GM12872 (cell line): ENCODE results near the gene RBM38.

Experiments
- CTCF ChIP-seq: IDR thresholded peaks from 3 replicates; pipeline ENCODE4 v1.5.1; 2011; ENCODE audit warnings: low read depth, mild to moderate bottlenecking, low read length, moderate library complexity; ENCODE audit not compliant: insufficient read depth

Gene RBM38

GRCh38 chr20:57372581-57373350 is 18.4 kb upstream of the RBM38 start:
- TF ChIP-seq CTCF, result no peak

- no peak for TF ChIP-seq CTCF
These were observed 16.8 kb upstream of the RBM38 start for GRCh38 chr20:57374343-57374930.

- no peak for TF ChIP-seq CTCF
These were observed 16.1 kb upstream of the RBM38 start for GRCh38 chr20:57374931-57375651.

GRCh38 chr20:57375652-57376230 is 15.5 kb upstream of the RBM38 start:
- TF ChIP-seq CTCF, result no peak

DNA sequence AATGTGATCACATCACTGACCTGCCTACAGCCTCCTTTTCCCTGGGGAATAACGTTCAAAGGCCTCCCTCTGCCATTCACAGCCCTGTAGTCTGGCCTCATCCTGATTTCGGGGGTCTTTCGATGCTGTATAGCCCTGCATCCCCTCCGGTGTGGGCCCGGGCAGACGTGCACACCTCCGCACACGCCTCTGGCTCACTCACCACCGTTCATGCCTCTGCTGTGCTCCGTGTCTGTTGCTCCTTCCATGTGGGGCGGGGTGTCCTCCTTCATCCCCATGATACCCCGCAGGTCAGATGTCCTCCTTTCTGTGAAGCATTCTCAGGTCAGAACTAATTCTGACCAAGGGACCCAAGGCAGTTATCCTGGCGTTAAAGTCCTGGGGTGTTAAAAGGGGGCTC is 13.8 kb upstream of the RBM38 start:
- TF ChIP-seq CTCF, result no peak

DNA sequence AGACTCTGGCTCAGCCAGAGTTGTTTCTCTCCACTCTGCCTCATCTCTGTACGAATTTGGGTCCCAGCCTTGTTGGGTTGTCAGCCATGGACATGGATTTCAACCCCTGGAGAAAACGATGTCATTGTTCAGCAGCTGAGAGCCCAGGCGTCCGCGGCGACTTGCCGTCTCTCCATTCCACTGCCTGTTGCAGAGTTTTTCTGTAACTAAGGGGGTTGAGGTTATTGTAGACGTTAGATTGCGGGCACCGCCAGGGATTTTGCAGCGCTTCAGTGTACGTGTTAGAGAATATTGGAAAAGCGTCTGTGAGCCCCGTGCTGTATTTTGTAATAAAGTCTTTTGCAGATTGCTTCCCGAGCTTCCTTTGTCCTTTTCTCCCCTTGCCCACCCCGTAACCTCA is 13.1 kb upstream of the RBM38 start:
- no peak for TF ChIP-seq CTCF

DNA sequence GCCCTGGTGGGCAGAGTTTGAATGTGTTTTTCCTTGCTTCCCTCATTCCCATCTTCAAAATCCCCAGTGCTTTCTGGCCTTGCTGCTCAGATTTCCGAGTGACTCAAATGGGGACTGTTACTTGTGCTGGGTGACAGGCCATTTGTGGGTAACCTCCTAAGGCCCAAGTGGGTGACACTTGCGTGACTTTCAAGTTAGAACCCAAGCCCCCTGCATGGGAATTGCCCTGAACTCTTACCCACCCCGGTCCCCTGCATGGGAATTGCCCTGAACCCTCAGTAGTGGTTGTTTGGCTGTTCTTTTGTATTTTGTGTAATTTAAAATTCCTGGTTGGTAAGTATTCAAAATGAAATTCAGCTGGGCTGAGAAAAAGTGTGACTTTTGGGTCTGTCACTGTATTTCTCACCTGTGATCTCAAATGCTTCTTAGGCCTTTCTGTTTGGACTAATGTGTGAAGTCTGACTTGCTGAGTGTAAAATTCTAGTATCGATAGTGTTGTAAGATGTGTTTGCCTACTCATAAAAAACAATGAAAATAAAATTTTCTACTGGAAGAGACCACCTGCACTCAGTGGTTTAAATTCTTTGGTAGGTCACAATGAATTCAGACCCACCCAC is 12.4 kb upstream of the RBM38 start:
- TF ChIP-seq CTCF, result no peak
